ENCODE results near the gene ADCYAP1. TPM values are rescaled to one million over a fixed set of nuclear protein-coding genes. Genes with fewer than 3 reads are reported as not detected.

ADCYAP1 gene
- total RNA-seq, 1 experiment from 2014 or later: not detected

- Histone ChIP-seq H3K36me3 (ENCODE audit: control insufficient read depth, insufficient read depth, low read length) (no peaks in the 10 kb centered on the region), H3K27ac (ENCODE audit: low read length) (no peak overlapping the region), H3K27me3 (ENCODE audit: control insufficient read depth, insufficient read depth, low read length) (no peaks in the 10 kb centered on the region; the same call in none of the 2 replicates), H3K4me3 (ENCODE audit: low read depth in 2 of 2, low read length in 2 of 2) (no peak overlapping the region), H3K4me1 (ENCODE audit: control insufficient read depth, insufficient read depth, low read length) (no peaks in the 10 kb centered on the region), H3K9me3 (ENCODE audit: control insufficient read depth, insufficient read depth, low read depth, low read length) (no peaks in the 10 kb centered on the region)
- DNase-seq (ENCODE audit: low read depth, low spot score) (no peak), ATAC-seq (no peak)
- no peak for TF ChIP-seq REST (IDR thresholded peaks at IDR 0.05; ENCODE audit: insufficient read depth in 1 of 2, low read depth in 2 of 2, low read length in 1 of 2)
- no TSS peak for BruUV-seq (replicated peaks)
- ChIA-PET CTCF (no interaction called here), POLR2A (no interaction called here)
- in situ Hi-C loops (cut with HindIII; ENCODE audit: low pct_unique_long_range_greater_than_20kb, low sequenced_read_pairs) (no loop called here), intact Hi-C loops (cut with micrococcal nuclease; ENCODE audit: unreplicated experiment) (no loop called here)
Measured at GRCh38 chr18:916562-916961, 11.9 kb downstream of the ADCYAP1 start.

- H3K4me3 ChIP-seq (ENCODE audit: low read depth in 2 of 2, low read length in 2 of 2): no peak overlapping the region
- TF ChIP-seq REST (IDR thresholded peaks at IDR 0.05; ENCODE audit: insufficient read depth in 1 of 2, low read depth in 2 of 2, low read length in 1 of 2) (no peak), TCF7L2 (IDR thresholded peaks at IDR 0.05; ENCODE audit: low read depth, low read length) (no peak), POLR2AphosphoS5 (IDR thresholded peaks at IDR 0.05; ENCODE audit: low read depth, low read length) (no peak), CTCF (IDR thresholded peaks at IDR 0.05) (no peak), SIN3A (IDR thresholded peaks at IDR 0.05; ENCODE audit: borderline replicate concordance, insufficient read depth, low read depth, low read length) (no peak)
- no peak for ATAC-seq
- H3K27me3 ChIP-seq (ENCODE audit: control insufficient read depth, insufficient read depth, low read length): no peaks in the 10 kb centered on the region; the same call in 1 of the 2 replicates
- in situ Hi-C loops (cut with HindIII; ENCODE audit: low pct_unique_long_range_greater_than_20kb, low sequenced_read_pairs) (no loop called here), intact Hi-C loops (cut with micrococcal nuclease; ENCODE audit: unreplicated experiment) (no loop called here)
- H3K27ac ChIP-seq (ENCODE audit: low read length): no peak overlapping the region
- no peaks in the 10 kb centered on the region for H3K36me3 ChIP-seq (ENCODE audit: control insufficient read depth, insufficient read depth, low read length)
- H3K4me1 ChIP-seq (ENCODE audit: control insufficient read depth, insufficient read depth, low read length): no peaks in the 10 kb centered on the region
- ChIA-PET POLR2A (no interaction called here), CTCF (no interaction called here)
- H3K9me3 ChIP-seq (ENCODE audit: control insufficient read depth, insufficient read depth, low read depth, low read length): no peaks in the 10 kb centered on the region
- DNase-seq (ENCODE audit: low read depth, low spot score): no peak
- no TSS peak for BruUV-seq (replicated peaks)
Measured at GRCh38 chr18:919078-919477, 14.4 kb downstream of the ADCYAP1 start.
